Sigmoid colon (tissue), 7 donors: Measurements from ENCODE around the gene SBNO2. TPM values are rescaled to one million over a fixed set of nuclear protein-coding genes. Genes with fewer than 3 reads are reported as not detected.

Experiments
- DNase-seq: peaks from one replicate; pipeline ENCODE4 v3.0.0-alpha.2; 2019
- H3K27ac ChIP-seq, 4 donors: fragments of 200-600 bp; sonication (generic); one replicate each; pipeline ENCODE4 v1.5.1; 2016 to 2019; ENCODE audit warnings: mild to moderate bottlenecking in 1 of 4
- H3K27me3 ChIP-seq, 3 donors: fragments of 200-600 bp; sonication (generic); one replicate each; pipeline ENCODE4 v1.5.1; 2019; ENCODE audit warnings: mild to moderate bottlenecking in 1 of 3
- H3K36me3 ChIP-seq, 4 donors: fragments of 200-600 bp; sonication (generic); one replicate each; pipeline ENCODE4 v1.5.1; 2016 to 2019
- H3K4me1 ChIP-seq, 4 donors: fragments of 200-600 bp; sonication (generic); one replicate each; pipeline ENCODE4 v1.5.1; 2017 to 2019
- H3K4me3 ChIP-seq, 4 donors: fragments of 200-600 bp; sonication (generic); one replicate each; pipeline ENCODE4 v1.5.1; 2017 to 2019; ENCODE audit warnings: mild to moderate bottlenecking in 2 of 4, moderate library complexity in 1 of 4
- H3K9me3 ChIP-seq, 4 donors: fragments of 200-600 bp in 3 of 4; sonication (generic) in 3 of 4; one replicate each; pipeline versions ENCODE4 v1.5.1 to v1.6.1; 2013 to 2019
- EP300 ChIP-seq, 4 donors: sonication (generic); formaldehyde crosslinking; IDR thresholded peaks; one replicate each; pipeline ENCODE4 v1.6.1; 2017; ENCODE audit warnings: antibody characterized with exemption in 4 of 4
- POLR2A ChIP-seq, 2 donors: fragments of 450-650 bp; IDR thresholded peaks; one replicate each; pipeline ENCODE4 v1.6.1; 2016; ENCODE audit warnings: antibody characterized with exemption in 2 of 2, mild to moderate bottlenecking in 2 of 2, moderate library complexity in 2 of 2
- POLR2AphosphoS5 ChIP-seq, 4 donors: sonication (generic); formaldehyde crosslinking; IDR thresholded peaks; one replicate each; pipeline ENCODE4 v1.6.1; 2017; ENCODE audit warnings: antibody characterized with exemption in 4 of 4
- WGBS, 2 donors: extraction: QIAGEN DNeasy Blood & Tissue Kit; methylation state at CpG; one replicate each; pipeline ENCODE4 v1.1.7; 2013; 5-methylcytosine and 5-hydroxymethylcytosine counted together
- intact Hi-C: fragments of 100-400 bp; cut with DNase I; formaldehyde crosslinking; loops from one replicate; pipeline ENCODE4 v1.15.1; 2023
- polyA plus RNA-seq, 3 donors: library from polyadenylated mRNA; stranded (reverse); fragments of 200-250 nt; gene quantifications; one replicate each; pipeline ENCODE4 v1.2.3, GENCODE V29; 2013
- total RNA-seq, 4 donors: library from RNA; depleted of rRNA; stranded (reverse); fragments of >200 nt; gene quantifications; one replicate each; pipeline ENCODE4 v1.1.0, GENCODE V29; 2016
- TF ChIP-seq, protein P1 (sequence below), 4 experiments: fragments of 450-650 bp in 3 of 4; fragments of 200-600 bp in 1 of 4; IDR thresholded peaks; one replicate each; pipeline ENCODE4 v1.5.1; 2016 to 2019; ENCODE audit warnings: antibody characterized with exemption in 4 of 4, mild to moderate bottlenecking in 3 of 4, moderate library complexity in 2 of 4
- donor health status: healthy with polysubstance abuse.
- donor health status: Bipolar disorder and iron deficiency.
- donor health status: healthy.

Gene SBNO2
- total and polyA plus RNA-seq, 7 donors: 6.8 to 91.9 (median 14.8) TPM

GRCh38 chr19:1076046-1076386 lies 98.1 kb downstream of the SBNO2 start:
- Histone ChIP-seq H3K9me3 (no peaks in the 10 kb centered on the region), H3K4me1 (peaks cover 0 to 11% (median 7%) of the 10 kb centered on the region in 4 donors), H3K36me3 (no peaks in the 10 kb centered on the region), H3K27me3 (peaks cover 4 to 19% (median 7%) of the 10 kb centered on the region in 3 donors), H3K27ac (no peak overlapping the region), H3K4me3 (no peak overlapping the region)
- DNase-seq: no peak
- 45 to 76% methylated on average over 4 of the region's 4 CpGs for WGBS, 2 donors
- TF ChIP-seq, protein P1, sequence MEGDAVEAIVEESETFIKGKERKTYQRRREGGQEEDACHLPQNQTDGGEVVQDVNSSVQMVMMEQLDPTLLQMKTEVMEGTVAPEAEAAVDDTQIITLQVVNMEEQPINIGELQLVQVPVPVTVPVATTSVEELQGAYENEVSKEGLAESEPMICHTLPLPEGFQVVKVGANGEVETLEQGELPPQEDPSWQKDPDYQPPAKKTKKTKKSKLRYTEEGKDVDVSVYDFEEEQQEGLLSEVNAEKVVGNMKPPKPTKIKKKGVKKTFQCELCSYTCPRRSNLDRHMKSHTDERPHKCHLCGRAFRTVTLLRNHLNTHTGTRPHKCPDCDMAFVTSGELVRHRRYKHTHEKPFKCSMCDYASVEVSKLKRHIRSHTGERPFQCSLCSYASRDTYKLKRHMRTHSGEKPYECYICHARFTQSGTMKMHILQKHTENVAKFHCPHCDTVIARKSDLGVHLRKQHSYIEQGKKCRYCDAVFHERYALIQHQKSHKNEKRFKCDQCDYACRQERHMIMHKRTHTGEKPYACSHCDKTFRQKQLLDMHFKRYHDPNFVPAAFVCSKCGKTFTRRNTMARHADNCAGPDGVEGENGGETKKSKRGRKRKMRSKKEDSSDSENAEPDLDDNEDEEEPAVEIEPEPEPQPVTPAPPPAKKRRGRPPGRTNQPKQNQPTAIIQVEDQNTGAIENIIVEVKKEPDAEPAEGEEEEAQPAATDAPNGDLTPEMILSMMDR (IDR thresholded peaks at IDR 0.05): no peak
- TF ChIP-seq POLR2A (IDR thresholded peaks at IDR 0.05): no peak
- no peak for TF ChIP-seq POLR2AphosphoS5 (IDR thresholded peaks at IDR 0.05)
- TF ChIP-seq EP300 (IDR thresholded peaks at IDR 0.05): no peak
- intact Hi-C loops: no loop called here

GRCh38 chr19:1074544-1075283 lies 99.4 kb downstream of the SBNO2 start:
- intact Hi-C loops: no loop called here
- Histone ChIP-seq H3K27ac (no peak overlapping the region), H3K4me3 (peak overlapping the region in 2 of 4 donors; percentile 2 to 9), H3K27me3 (peaks cover 14 to 32% (median 20%) of the 10 kb centered on the region in 3 donors), H3K9me3 (no peaks in the 10 kb centered on the region), H3K4me1 (peaks cover 0 to 16% (median 8%) of the 10 kb centered on the region in 4 donors), H3K36me3 (no peaks in the 10 kb centered on the region)
- DNase-seq: peak; percentile 87
- 6 to 29% methylated on average over 54 of the region's 54 CpGs for WGBS, 2 donors
- TF ChIP-seq POLR2AphosphoS5 (IDR thresholded peaks at IDR 0.05): no peak
- no peak for TF ChIP-seq POLR2A (IDR thresholded peaks at IDR 0.05)
- TF ChIP-seq EP300 (IDR thresholded peaks at IDR 0.05): no peak
- TF ChIP-seq, protein P1 (IDR thresholded peaks at IDR 0.05): no peak

GRCh38 chr19:1073956-1074517 lies 100.0 kb downstream of the SBNO2 start:
- Histone ChIP-seq H3K4me1 (peaks cover 0 to 16% (median 8%) of the 10 kb centered on the region in 4 donors), H3K36me3 (no peaks in the 10 kb centered on the region), H3K9me3 (no peaks in the 10 kb centered on the region), H3K4me3 (no peak overlapping the region), H3K27me3 (peaks cover 14 to 39% (median 27%) of the 10 kb centered on the region in 3 donors), H3K27ac (no peak overlapping the region)
- WGBS, 2 donors: 52 to 74% methylated on average over 28 of the region's 28 CpGs
- intact Hi-C loops: no loop called here
- TF ChIP-seq, protein P1 (IDR thresholded peaks at IDR 0.05): no peak
- TF ChIP-seq POLR2A (IDR thresholded peaks at IDR 0.05) (no peak), EP300 (IDR thresholded peaks at IDR 0.05) (no peak), POLR2AphosphoS5 (IDR thresholded peaks at IDR 0.05) (no peak)
- DNase-seq: no peak

GRCh38 chr19:1073063-1073955 lies 100.8 kb downstream of the SBNO2 start:
- TF ChIP-seq POLR2AphosphoS5 (IDR thresholded peaks at IDR 0.05): no peak
- intact Hi-C loops: no loop called here
- Histone ChIP-seq H3K36me3 (no peaks in the 10 kb centered on the region), H3K9me3 (no peaks in the 10 kb centered on the region), H3K27me3 (peaks cover 16 to 46% (median 34%) of the 10 kb centered on the region in 3 donors), H3K27ac (no peak overlapping the region), H3K4me3 (no peak overlapping the region), H3K4me1 (peaks cover 0 to 16% (median 8%) of the 10 kb centered on the region in 4 donors)
- no peak for DNase-seq
- 67 to 86% methylated on average over 30 of the region's 30 CpGs for WGBS, 2 donors
